A673 (cell line): Measurements from ENCODE around the gene IL17REL.

Experiments used
- CTCF ChIP-seq: fragments of 300-800, 200-600 bp; sonication (generic); conservative IDR thresholded peaks from 2 replicates; pipeline ENCODE4 v1.5.1; 2017; ENCODE audit warnings: low read depth, mild to moderate bottlenecking, antibody characterized with exemption, low read length, moderate library complexity, mixed read lengths
- EZH2 ChIP-seq: fragments of 200-600 bp; sonication (generic); IDR thresholded peaks from 2 replicates; pipeline ENCODE4 v1.6.1; 2017; ENCODE audit warnings: borderline replicate concordance, low read depth, mild to moderate bottlenecking, mixed read lengths, antibody characterized with exemption, low read length; ENCODE audit not compliant: poor library complexity, severe bottlenecking

GRCh38 chr22:49986325-49986724 is 26.2 kb downstream of the IL17REL start:
- no peak for TF ChIP-seq CTCF
- TF ChIP-seq EZH2 = no peak
